ENCODE results near the gene WRNIP1.

The WRNIP1 gene

GRCh38 chr6:2827142-2827541, 61.9 kb downstream of the WRNIP1 start:
- H3K27ac ChIP-seq (ENCODE audit: low read depth, low read length): no peak overlapping the region
- H3K36me3 ChIP-seq (ENCODE audit: control insufficient read depth, insufficient read depth, low read length): no peaks in the 10 kb centered on the region
- H3K9ac ChIP-seq (ENCODE audit: low read depth, low read length): no peak overlapping the region
- H3K9me3 ChIP-seq (ENCODE audit: control insufficient read depth, insufficient read depth, low read length): no peaks in the 10 kb centered on the region
- no peak overlapping the region for H3K4me3 ChIP-seq (ENCODE audit: low read depth, low read length)
- no peaks in the 10 kb centered on the region for H3K4me1 ChIP-seq (ENCODE audit: control insufficient read depth, insufficient read depth, low read length)
- no peaks in the 10 kb centered on the region for H3K27me3 ChIP-seq (ENCODE audit: control insufficient read depth, insufficient read depth, low read length)

- no peak overlapping the region for H3K27ac ChIP-seq (ENCODE audit: low read depth, low read length)
- H3K9ac ChIP-seq (ENCODE audit: low read depth, low read length): no peak overlapping the region
- H3K36me3 ChIP-seq (ENCODE audit: control insufficient read depth, insufficient read depth, low read length): no peaks in the 10 kb centered on the region
- no peaks in the 10 kb centered on the region for H3K4me1 ChIP-seq (ENCODE audit: control insufficient read depth, insufficient read depth, low read length)
- H3K4me3 ChIP-seq (ENCODE audit: low read depth, low read length): no peak overlapping the region
- no peaks in the 10 kb centered on the region for H3K9me3 ChIP-seq (ENCODE audit: control insufficient read depth, insufficient read depth, low read length)
- H3K27me3 ChIP-seq (ENCODE audit: control insufficient read depth, insufficient read depth, low read length): no peaks in the 10 kb centered on the region
These were observed 63.4 kb downstream of the WRNIP1 start for GRCh38 chr6:2828629-2829028.

- Histone ChIP-seq H3K27me3 (ENCODE audit: control insufficient read depth, insufficient read depth, low read length) (no peaks in the 10 kb centered on the region), H3K4me1 (ENCODE audit: control insufficient read depth, insufficient read depth, low read length) (no peaks in the 10 kb centered on the region), H3K36me3 (ENCODE audit: control insufficient read depth, insufficient read depth, low read length) (no peaks in the 10 kb centered on the region), H3K9me3 (ENCODE audit: control insufficient read depth, insufficient read depth, low read length) (no peaks in the 10 kb centered on the region), H3K4me3 (ENCODE audit: low read depth, low read length) (no peak overlapping the region), H3K9ac (ENCODE audit: low read depth, low read length) (no peak overlapping the region), H3K27ac (ENCODE audit: low read depth, low read length) (no peak overlapping the region)
These were observed 64.1 kb downstream of the WRNIP1 start for GRCh38 chr6:2829253-2829652.

GRCh38 chr6:2830183-2830582, 65.0 kb downstream of the WRNIP1 start:
- no peaks in the 10 kb centered on the region for H3K9me3 ChIP-seq (ENCODE audit: control insufficient read depth, insufficient read depth, low read length)
- H3K27ac ChIP-seq (ENCODE audit: low read depth, low read length): no peak overlapping the region
- peaks cover 8% of the 10 kb centered on the region; the same call in 1 of the 2 replicates for H3K36me3 ChIP-seq (ENCODE audit: control insufficient read depth, insufficient read depth, low read length)
- no peaks in the 10 kb centered on the region for H3K27me3 ChIP-seq (ENCODE audit: control insufficient read depth, insufficient read depth, low read length)
- no peaks in the 10 kb centered on the region for H3K4me1 ChIP-seq (ENCODE audit: control insufficient read depth, insufficient read depth, low read length)
- H3K4me3 ChIP-seq (ENCODE audit: low read depth, low read length): no peak overlapping the region
- no peak overlapping the region for H3K9ac ChIP-seq (ENCODE audit: low read depth, low read length)

- H3K27me3 ChIP-seq (ENCODE audit: control insufficient read depth, insufficient read depth, low read length): no peaks in the 10 kb centered on the region
- H3K4me1 ChIP-seq (ENCODE audit: control insufficient read depth, insufficient read depth, low read length): no peaks in the 10 kb centered on the region
- no peak overlapping the region for H3K9ac ChIP-seq (ENCODE audit: low read depth, low read length)
- H3K27ac ChIP-seq (ENCODE audit: low read depth, low read length): no peak overlapping the region
- no peak overlapping the region for H3K4me3 ChIP-seq (ENCODE audit: low read depth, low read length)
- H3K36me3 ChIP-seq (ENCODE audit: control insufficient read depth, insufficient read depth, low read length): peaks cover 13% of the 10 kb centered on the region; the same call in 1 of the 2 replicates
- no peaks in the 10 kb centered on the region for H3K9me3 ChIP-seq (ENCODE audit: control insufficient read depth, insufficient read depth, low read length)
These were observed 66.2 kb downstream of the WRNIP1 start for GRCh38 chr6:2831392-2831791.

- Histone ChIP-seq H3K9ac (ENCODE audit: low read depth, low read length) (no peak overlapping the region), H3K36me3 (ENCODE audit: control insufficient read depth, insufficient read depth, low read length) (peaks cover 16% of the 10 kb centered on the region; the same call in 1 of the 2 replicates), H3K4me1 (ENCODE audit: control insufficient read depth, insufficient read depth, low read length) (no peaks in the 10 kb centered on the region), H3K27ac (ENCODE audit: low read depth, low read length) (no peak overlapping the region), H3K9me3 (ENCODE audit: control insufficient read depth, insufficient read depth, low read length) (no peaks in the 10 kb centered on the region), H3K4me3 (ENCODE audit: low read depth, low read length) (no peak overlapping the region), H3K27me3 (ENCODE audit: control insufficient read depth, insufficient read depth, low read length) (no peaks in the 10 kb centered on the region)
These were observed 69.1 kb downstream of the WRNIP1 start for GRCh38 chr6:2834262-2834661.

All from HUES48 (cell line).